Fibroblast of the aortic adventitia (primary cell): ENCODE data around the gene MYO5B. TPM values are rescaled to one million over a fixed set of nuclear protein-coding genes. Genes with fewer than 3 reads are reported as not detected.

Experiments
- DNase-seq: peaks from one replicate; pipeline ENCODE4 v3.0.0-alpha.2; 2010; ENCODE audit warnings: low read depth
- H3K4me3 ChIP-seq: 2 replicates; pipeline ENCODE4 v1.5.1; 2011; ENCODE audit warnings: low read depth, mild to moderate bottlenecking, control low read depth, low read length, moderate library complexity
- total RNA-seq: library from RNA; depleted of rRNA; stranded (reverse); fragments of >200 nt; gene quantifications from 2 replicates; pipeline ENCODE4 v1.2.3, GENCODE V29; 2012; ENCODE audit warnings: low replicate concordance
- TF ChIP-seq, protein P1 (sequence below): IDR thresholded peaks from 2 replicates; pipeline ENCODE4 v1.5.1; 2011; ENCODE audit warnings: mild to moderate bottlenecking, low read length, control low read depth, inconsistent platforms; ENCODE audit not compliant: insufficient read depth

MYO5B gene
- total RNA-seq, 1 donor, result 0.09 TPM

DNA sequence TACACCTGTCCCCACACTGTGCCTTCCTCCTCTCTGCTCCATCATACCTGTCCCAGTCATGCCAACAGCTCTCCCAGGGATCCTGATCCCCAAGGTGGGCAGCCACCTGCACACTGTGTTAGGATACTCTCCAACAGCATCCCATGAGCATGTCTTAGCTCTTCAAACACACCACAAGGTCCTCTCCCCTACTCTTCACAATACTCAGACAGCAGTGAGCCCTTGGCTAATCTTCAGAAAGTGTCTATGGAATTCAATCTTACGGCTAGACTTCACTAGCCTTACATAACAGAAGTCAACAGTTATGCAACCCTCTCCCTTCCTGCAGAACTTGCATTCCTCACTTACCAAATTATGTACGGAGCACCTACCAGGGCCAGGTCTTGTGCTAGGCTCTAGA is 79.9 kb downstream of the MYO5B start:
- TF ChIP-seq, protein P1, sequence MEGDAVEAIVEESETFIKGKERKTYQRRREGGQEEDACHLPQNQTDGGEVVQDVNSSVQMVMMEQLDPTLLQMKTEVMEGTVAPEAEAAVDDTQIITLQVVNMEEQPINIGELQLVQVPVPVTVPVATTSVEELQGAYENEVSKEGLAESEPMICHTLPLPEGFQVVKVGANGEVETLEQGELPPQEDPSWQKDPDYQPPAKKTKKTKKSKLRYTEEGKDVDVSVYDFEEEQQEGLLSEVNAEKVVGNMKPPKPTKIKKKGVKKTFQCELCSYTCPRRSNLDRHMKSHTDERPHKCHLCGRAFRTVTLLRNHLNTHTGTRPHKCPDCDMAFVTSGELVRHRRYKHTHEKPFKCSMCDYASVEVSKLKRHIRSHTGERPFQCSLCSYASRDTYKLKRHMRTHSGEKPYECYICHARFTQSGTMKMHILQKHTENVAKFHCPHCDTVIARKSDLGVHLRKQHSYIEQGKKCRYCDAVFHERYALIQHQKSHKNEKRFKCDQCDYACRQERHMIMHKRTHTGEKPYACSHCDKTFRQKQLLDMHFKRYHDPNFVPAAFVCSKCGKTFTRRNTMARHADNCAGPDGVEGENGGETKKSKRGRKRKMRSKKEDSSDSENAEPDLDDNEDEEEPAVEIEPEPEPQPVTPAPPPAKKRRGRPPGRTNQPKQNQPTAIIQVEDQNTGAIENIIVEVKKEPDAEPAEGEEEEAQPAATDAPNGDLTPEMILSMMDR, result no peak
- no peak for DNase-seq
- no peak overlapping the region for H3K4me3 ChIP-seq

DNA sequence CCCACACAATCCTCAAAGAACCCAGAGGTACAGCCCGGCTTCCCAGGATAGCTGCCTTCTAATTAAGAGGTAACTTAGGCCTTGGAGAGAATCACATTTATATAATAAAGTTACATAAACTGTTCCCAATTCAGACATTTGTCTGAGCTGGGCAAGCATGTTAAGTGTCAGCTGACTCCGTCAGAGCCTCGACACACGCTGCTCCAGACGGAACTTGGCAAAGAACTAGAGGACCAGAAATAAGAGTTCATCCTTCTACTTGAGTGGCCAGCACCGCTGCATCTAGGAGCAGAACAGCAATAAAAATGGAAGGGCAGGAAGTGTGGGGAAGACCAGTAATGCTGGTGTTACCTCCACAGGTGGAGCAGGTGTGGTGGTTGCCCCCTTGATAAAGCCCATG is 80.5 kb downstream of the MYO5B start:
- no peak overlapping the region for H3K4me3 ChIP-seq
- no peak for DNase-seq
- TF ChIP-seq, protein P1, result no peak

DNA sequence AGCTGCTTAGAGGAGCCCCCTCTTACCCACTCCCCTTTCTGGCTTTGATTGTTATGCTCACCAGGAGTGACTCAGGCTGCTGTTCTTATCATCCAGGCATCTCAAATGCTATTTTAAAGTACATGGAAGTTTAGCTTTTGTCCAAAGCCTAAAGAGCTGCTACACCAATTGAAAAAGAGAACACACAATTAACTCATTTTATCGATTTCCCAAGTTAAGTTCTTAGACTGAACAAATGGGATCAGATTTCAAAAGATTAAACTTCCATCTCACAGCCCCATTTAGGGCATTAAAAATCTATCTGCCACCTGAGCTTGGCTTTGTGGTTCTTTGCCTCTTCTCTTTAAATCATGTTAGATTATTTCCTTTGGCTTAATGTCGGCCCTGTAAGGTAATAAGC is 81.2 kb downstream of the MYO5B start:
- TF ChIP-seq, protein P1, result no peak
- no peak for DNase-seq
- H3K4me3 ChIP-seq, result no peak overlapping the region

DNA sequence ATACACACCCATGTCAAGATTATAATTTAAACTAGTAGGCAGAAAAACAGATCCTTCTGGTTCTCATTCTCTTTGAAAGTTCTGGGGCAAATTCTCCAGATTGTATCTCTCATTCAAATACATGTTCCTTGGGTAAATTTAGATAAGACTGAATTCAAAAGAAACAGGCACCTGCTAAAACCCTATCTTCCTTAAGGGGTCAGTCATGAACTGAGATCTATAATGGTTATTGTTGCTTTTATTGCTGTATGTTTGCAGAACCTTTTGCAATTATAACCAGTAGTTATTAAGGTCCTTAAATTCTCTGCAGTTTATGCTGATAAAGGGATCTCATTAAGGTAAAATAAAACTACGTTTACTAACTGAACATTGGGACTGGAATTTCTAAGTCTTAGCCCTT is 83.5 kb downstream of the MYO5B start:
- DNase-seq, result no peak
- no peak overlapping the region for H3K4me3 ChIP-seq
- TF ChIP-seq, protein P1, result no peak

DNA sequence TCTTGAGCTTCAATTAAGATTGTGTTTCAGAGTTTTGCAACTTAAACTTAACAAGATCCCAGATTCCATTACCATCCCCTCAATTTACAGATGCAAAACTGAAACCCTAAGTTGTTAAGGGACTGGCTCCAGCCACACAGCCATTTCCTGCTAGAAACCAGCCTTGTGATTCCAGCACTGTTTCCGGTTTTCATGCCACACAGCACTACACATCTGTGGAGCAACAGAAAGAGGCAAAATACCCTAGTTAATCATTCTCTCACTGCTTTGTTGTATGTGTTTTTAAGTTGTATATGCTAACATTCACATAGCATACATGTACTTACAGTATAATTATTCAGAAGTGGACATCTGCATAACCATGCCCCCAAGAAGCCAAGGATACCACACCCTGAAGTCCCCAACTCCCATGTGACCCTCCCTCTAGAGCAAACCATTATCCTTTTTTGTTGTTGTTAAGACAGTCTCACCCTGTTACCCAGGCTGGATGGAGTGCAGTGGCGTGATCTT is 87.4 kb downstream of the MYO5B start:
- no peak for DNase-seq
- no peak overlapping the region for H3K4me3 ChIP-seq
- TF ChIP-seq, protein P1, result no peak

DNA sequence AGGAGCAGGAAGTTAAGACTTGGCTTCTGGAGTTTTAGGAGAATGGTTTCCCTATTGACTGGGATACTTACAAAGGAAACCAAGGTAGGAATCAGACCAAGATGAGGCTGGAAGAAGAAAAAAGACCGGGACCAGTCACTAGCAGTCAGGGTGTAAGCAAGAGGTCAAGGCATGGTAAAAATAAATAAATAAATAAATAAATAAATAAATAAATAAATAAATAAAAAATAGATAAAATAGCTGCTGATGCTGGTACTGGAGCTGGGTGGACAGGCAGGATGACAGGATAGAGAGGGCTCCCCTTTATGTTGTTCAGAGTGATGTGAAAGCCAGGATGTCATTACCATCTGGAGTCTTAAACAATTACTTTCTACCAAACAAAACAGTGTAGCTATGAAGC is 89.9 kb downstream of the MYO5B start:
- TF ChIP-seq, protein P1, result no peak
- no peak for DNase-seq
- H3K4me3 ChIP-seq, result no peak overlapping the region

DNA sequence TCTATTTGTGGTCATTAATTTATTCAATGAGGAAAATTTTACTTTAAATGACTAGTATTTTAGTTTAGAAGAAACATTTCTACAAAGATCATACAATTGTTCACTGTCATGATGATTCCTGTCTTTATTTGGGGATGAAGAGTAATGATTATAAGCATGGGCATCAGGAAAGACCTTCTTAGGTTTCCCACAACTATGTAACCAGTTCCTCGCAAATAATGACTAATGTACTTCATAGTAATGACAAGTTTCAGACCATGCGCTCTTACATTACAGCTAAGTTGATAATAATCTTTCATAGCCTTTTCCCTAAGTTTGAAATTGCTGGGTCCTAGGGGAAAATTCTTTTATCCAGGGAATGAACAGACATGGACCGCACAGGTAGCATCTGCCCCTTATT is 90.5 kb downstream of the MYO5B start:
- TF ChIP-seq, protein P1, result no peak
- DNase-seq, result no peak
- H3K4me3 ChIP-seq, result no peak overlapping the region
